Neural cell (in vitro differentiated cells): Measurements from ENCODE around the gene AKIRIN1. TPM values are rescaled to one million over a fixed set of nuclear protein-coding genes. Genes with fewer than 3 reads are reported as not detected.
"Not testable (repeated sequence)": the region's sequence is repeated elsewhere in the genome, so short reads cannot be mapped to it uniquely, and the experiment has no call there.

ENCODE experiments used
- H2AFZ ChIP-seq: fragments of 200-600, 300-800 bp; sonication (generic), shearing (Covaris generic); 2 replicates; pipeline ENCODE4 v1.6.0; 2014; ENCODE audit warnings: low read depth, mild to moderate bottlenecking, antibody characterized with exemption, low read length, moderate library complexity
- H3F3A ChIP-seq: fragments of 200-600 bp; shearing (Covaris generic); 2 replicates; pipeline ENCODE4 v1.6.1; 2016; ENCODE audit warnings: mild to moderate bottlenecking, moderate library complexity, mixed read lengths, antibody characterized with exemption, low read length; ENCODE audit not compliant: insufficient read depth, poor library complexity, severe bottlenecking
- H3K27ac ChIP-seq: fragments of 200-600, 300-800 bp; sonication (generic), shearing (Covaris generic); 2 replicates; pipeline ENCODE4 v1.5.1; 2014; ENCODE audit warnings: mild to moderate bottlenecking, low read length, moderate library complexity
- H3K27me3 ChIP-seq: fragments of 300-800, 200-600 bp; sonication (generic), shearing (Covaris generic); 2 replicates; pipeline ENCODE4 v1.6.0; 2014; ENCODE audit warnings: mild to moderate bottlenecking, low read depth, low read length, moderate library complexity; ENCODE audit not compliant: insufficient read depth
- H3K36me3 ChIP-seq: fragments of 300-800, 200-600 bp; sonication (generic), shearing (Covaris generic); 2 replicates; pipeline ENCODE4 v1.5.1; 2014; ENCODE audit warnings: mild to moderate bottlenecking, antibody characterized with exemption, low read length, moderate library complexity; ENCODE audit not compliant: insufficient read depth
- H3K4me2 ChIP-seq: fragments of 300-800, 200-600 bp; sonication (generic), shearing (Covaris generic); 2 replicates; pipeline ENCODE4 v1.6.0; 2014; ENCODE audit warnings: mild to moderate bottlenecking, low read length
- H3K4me3 ChIP-seq: fragments of 300-800, 200-600 bp; sonication (generic), shearing (Covaris generic); 2 replicates; pipeline ENCODE4 v1.5.1; 2014; ENCODE audit warnings: mild to moderate bottlenecking, low read length, moderate library complexity
- H3K79me2 ChIP-seq: fragments of 200-600 bp; shearing (Covaris generic); replicated peaks from 2 replicates; pipeline ENCODE4 v1.6.0; 2014; ENCODE audit warnings: mild to moderate bottlenecking, low read length, moderate library complexity; ENCODE audit not compliant: insufficient read depth
- H3K9ac ChIP-seq: fragments of 300-800, 200-600 bp; sonication (generic), shearing (Covaris generic); 2 replicates; pipeline ENCODE4 v1.6.1; 2016; ENCODE audit warnings: mild to moderate bottlenecking, low read length, mixed read lengths
- H3K9me2 ChIP-seq: fragments of 200-600 bp; shearing (Covaris generic); 2 replicates; pipeline ENCODE4 v1.6.1; 2016; ENCODE audit warnings: mild to moderate bottlenecking, low read length, mixed read lengths; ENCODE audit not compliant: insufficient read depth
- H3K9me3 ChIP-seq: fragments of 200-600, 300-800 bp; sonication (generic), shearing (Covaris generic); 2 replicates; pipeline ENCODE4 v1.6.1; 2016; ENCODE audit warnings: mild to moderate bottlenecking, mixed run types, low read length, moderate library complexity, mixed read lengths
- H4K20me1 ChIP-seq: fragments of 200-600 bp; shearing (Covaris generic); 2 replicates; pipeline ENCODE4 v1.6.1; 2016; ENCODE audit warnings: mild to moderate bottlenecking, mixed run types; ENCODE audit not compliant: insufficient read depth
- CTCF ChIP-seq: fragments of 450-650 bp; IDR thresholded peaks from 2 replicates; pipeline ENCODE4 v1.5.1; 2014; ENCODE audit warnings: antibody characterized with exemption, mild to moderate bottlenecking, moderate library complexity; ENCODE audit not compliant: poor library complexity, severe bottlenecking
- EP300 ChIP-seq: fragments of 450-650 bp; conservative IDR thresholded peaks from 2 replicates; pipeline ENCODE4 v1.6.1; 2014; ENCODE audit warnings: antibody characterized with exemption, mild to moderate bottlenecking, moderate library complexity; ENCODE audit not compliant: poor library complexity, severe bottlenecking
- EZH2 ChIP-seq: fragments of 200-600, 300-800 bp; shearing (Covaris generic), sonication (generic); IDR thresholded peaks from 2 replicates; pipeline ENCODE4 v1.6.1; 2014; ENCODE audit warnings: antibody characterized with exemption, low read length, borderline replicate concordance, mild to moderate bottlenecking; ENCODE audit not compliant: insufficient read depth, poor library complexity, severe bottlenecking
- MXI1 ChIP-seq: fragments of 450-650 bp; conservative IDR thresholded peaks from 2 replicates; pipeline ENCODE4 v1.6.1; 2014; ENCODE audit warnings: antibody characterized with exemption, mild to moderate bottlenecking; ENCODE audit not compliant: poor library complexity, severe bottlenecking
- POLR2AphosphoS5 ChIP-seq: IDR thresholded peaks from 2 replicates; pipeline ENCODE4 v1.6.1; 2012
- RAD21 ChIP-seq: fragments of 450-650 bp; conservative IDR thresholded peaks from 2 replicates; pipeline ENCODE4 v1.6.1; 2014; ENCODE audit warnings: antibody characterized with exemption, mild to moderate bottlenecking, moderate library complexity
- SMC3 ChIP-seq: fragments of 450-650 bp; conservative IDR thresholded peaks from 2 replicates; pipeline ENCODE4 v1.6.1; 2014; ENCODE audit warnings: antibody characterized with exemption, mild to moderate bottlenecking, moderate library complexity; ENCODE audit not compliant: poor library complexity
- TAF1 ChIP-seq: IDR thresholded peaks from 2 replicates; pipeline ENCODE4 v1.6.1; 2012; ENCODE audit warnings: low read depth
- polyA plus RNA-seq: library from polyadenylated mRNA; depleted of rRNA; stranded (reverse); fragments of >200 nt; gene quantifications from 2 replicates; pipeline ENCODE4 v1.2.3, GENCODE V29; 2014
- TF ChIP-seq, protein P1 (sequence below): IDR thresholded peaks from 2 replicates; pipeline ENCODE4 v1.6.1; 2012; ENCODE audit warnings: borderline replicate concordance

AKIRIN1 gene
- polyA plus RNA-seq, 1 donor from 2014 or later, result 181 TPM

- no peaks in the 10 kb centered on the region for H3K79me2 ChIP-seq
- no peak overlapping the region for H3K4me2 ChIP-seq
- H3K9ac ChIP-seq, result no peak overlapping the region
- H3K27ac ChIP-seq, result no peak overlapping the region
- peaks cover 5% of the 10 kb centered on the region for H3K36me3 ChIP-seq
- TF ChIP-seq, protein P1, sequence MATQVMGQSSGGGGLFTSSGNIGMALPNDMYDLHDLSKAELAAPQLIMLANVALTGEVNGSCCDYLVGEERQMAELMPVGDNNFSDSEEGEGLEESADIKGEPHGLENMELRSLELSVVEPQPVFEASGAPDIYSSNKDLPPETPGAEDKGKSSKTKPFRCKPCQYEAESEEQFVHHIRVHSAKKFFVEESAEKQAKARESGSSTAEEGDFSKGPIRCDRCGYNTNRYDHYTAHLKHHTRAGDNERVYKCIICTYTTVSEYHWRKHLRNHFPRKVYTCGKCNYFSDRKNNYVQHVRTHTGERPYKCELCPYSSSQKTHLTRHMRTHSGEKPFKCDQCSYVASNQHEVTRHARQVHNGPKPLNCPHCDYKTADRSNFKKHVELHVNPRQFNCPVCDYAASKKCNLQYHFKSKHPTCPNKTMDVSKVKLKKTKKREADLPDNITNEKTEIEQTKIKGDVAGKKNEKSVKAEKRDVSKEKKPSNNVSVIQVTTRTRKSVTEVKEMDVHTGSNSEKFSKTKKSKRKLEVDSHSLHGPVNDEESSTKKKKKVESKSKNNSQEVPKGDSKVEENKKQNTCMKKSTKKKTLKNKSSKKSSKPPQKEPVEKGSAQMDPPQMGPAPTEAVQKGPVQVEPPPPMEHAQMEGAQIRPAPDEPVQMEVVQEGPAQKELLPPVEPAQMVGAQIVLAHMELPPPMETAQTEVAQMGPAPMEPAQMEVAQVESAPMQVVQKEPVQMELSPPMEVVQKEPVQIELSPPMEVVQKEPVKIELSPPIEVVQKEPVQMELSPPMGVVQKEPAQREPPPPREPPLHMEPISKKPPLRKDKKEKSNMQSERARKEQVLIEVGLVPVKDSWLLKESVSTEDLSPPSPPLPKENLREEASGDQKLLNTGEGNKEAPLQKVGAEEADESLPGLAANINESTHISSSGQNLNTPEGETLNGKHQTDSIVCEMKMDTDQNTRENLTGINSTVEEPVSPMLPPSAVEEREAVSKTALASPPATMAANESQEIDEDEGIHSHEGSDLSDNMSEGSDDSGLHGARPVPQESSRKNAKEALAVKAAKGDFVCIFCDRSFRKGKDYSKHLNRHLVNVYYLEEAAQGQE, result no peak
- TF ChIP-seq SMC3 (no peak), CTCF (no peak), EP300 (no peak), TAF1 (no peak), EZH2 (no peak), MXI1 (no peak), RAD21 (no peak)
- H2AFZ ChIP-seq, result no peak overlapping the region
- no peaks in the 10 kb centered on the region for H4K20me1 ChIP-seq
- no peak overlapping the region for H3K4me3 ChIP-seq
- no peaks in the 10 kb centered on the region for H3K27me3 ChIP-seq
- no peaks in the 10 kb centered on the region for H3K9me3 ChIP-seq
- H3F3A ChIP-seq, result no peaks in the 10 kb centered on the region
- no peaks in the 10 kb centered on the region for H3K9me2 ChIP-seq
These were observed 57.8 kb downstream of the AKIRIN1 start for GRCh38 chr1:39048745-39049370.

DNA sequence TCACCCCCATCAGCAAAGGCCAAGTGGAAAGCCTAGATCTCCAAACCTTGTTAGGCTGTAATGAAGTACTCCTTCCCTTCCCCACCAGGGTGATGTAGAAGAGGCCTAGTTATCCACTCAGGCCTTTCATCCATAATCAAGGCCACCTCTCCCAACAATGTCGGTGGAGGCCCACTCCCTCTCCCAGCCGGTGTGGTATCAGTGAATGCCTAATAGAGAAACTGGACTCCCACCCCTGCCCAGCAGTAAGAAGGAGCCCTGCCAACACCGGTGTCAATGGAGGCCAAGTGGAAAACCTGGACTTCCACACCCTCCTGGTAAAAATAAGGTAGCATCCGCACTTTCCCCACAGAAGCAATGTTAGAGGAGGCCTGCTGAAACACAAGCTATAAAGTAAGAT is 58.9 kb downstream of the AKIRIN1 start:
- Histone ChIP-seq H4K20me1 (no peaks in the 10 kb centered on the region), H3K4me3 (no peak overlapping the region), H3F3A (no peaks in the 10 kb centered on the region), H3K9me2 (no peaks in the 10 kb centered on the region), H3K27ac (no peak overlapping the region), H3K27me3 (no peaks in the 10 kb centered on the region), H3K79me2 (no peaks in the 10 kb centered on the region), H3K36me3 (peaks cover 5% of the 10 kb centered on the region), H3K4me2 (no peak overlapping the region), H2AFZ (no peak overlapping the region), H3K9me3 (no peaks in the 10 kb centered on the region), H3K9ac (no peak overlapping the region)
- TF ChIP-seq SMC3 (no peak), EZH2 (no peak), MXI1 (no peak), POLR2AphosphoS5 (no peak), CTCF (no peak)
- TF ChIP-seq, protein P1, result no peak

DNA sequence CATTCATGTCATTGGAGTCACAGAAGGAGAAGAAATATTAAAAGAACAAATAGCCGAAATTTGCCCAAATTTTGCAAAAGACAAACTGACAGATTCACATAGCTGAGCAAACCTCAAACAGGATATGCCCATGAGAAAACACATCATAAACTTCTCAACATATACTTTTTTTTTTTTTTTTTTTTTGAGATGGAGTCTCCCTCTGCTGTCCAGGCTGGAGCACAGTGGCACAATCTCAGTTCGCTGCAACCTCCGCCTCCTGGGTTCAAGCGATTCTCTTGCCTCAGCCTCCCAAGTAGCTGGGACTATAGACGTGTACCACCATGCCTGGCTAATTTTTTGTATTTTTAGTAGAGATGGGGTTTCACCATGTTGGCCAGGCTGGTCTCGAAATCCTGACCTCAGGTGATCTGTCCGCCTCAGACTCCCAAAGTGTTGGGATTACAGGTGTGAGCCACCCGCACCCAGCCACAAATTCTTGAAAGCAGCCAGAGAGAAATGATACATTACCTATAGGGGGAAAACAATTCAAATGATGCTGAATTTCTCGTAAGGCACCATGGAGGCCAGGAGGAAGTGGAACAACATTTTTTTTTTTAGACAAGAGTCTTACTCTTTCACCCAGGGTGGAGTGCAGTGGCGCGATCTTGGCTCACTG is 60.2 kb downstream of the AKIRIN1 start:
- H3F3A ChIP-seq, H3K27ac ChIP-seq, H3K9me2 ChIP-seq, H3K4me2 ChIP-seq, H3K4me3 ChIP-seq, H3K9ac ChIP-seq, H3K9me3 ChIP-seq, H4K20me1 ChIP-seq, H3K36me3 ChIP-seq, H2AFZ ChIP-seq, H3K27me3 ChIP-seq, H3K79me2 ChIP-seq: not testable (repeated sequence)
